Umbilical cord (tissue), 2 donors: ENCODE measurements around the gene GPR146. TPM values are rescaled to one million over a fixed set of nuclear protein-coding genes. Genes with fewer than 3 reads are reported as not detected.

Experiments
- DNase-seq: peaks from one replicate; pipeline ENCODE4 v3.0.0-alpha.2; 2015; ENCODE audit warnings: low spot score
- total RNA-seq: library from RNA; depleted of rRNA; stranded (reverse); fragments of >200 nt; gene quantifications from one replicate; pipeline ENCODE4 v1.2.3, GENCODE V29; 2014; ENCODE audit warnings: low replicate concordance; ENCODE audit not compliant: insufficient read depth

GPR146 gene
- total RNA-seq, 1 donor from 2014 or later = 14.9 TPM

DNA sequence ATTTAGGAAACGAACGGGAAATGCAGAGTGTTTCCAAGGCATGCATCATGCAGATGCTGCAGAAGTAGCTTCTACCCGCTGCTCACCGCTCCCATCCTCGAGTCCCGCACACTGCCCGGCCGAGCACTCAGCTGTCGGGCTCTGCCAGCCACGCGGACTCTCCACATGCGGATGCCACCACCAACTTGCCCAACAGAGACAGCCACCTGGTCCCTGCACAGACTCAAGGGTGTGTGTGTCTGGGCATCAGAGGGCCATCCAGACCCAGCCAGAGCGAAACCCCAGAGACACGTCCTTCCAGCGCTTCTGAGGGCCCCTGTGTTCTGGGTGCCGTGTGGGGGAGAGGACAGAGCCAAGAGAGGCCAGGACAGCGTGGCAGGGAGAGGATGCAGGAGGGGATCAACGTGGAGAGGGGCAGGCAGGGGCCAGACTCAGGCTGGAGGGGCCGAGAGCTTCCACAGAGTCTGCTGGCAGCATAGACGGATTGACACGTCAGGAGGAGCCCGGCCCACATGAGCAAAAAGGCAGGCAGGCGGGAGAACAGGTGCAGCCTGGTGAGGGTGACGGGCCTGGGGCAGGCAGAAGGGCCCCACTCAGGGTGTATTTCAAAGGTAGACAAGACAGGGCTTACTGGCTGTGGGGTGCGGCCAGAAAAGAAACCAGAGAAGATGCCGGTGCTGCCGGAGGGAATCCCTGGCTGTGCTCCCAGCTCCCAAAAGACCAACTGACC is 61.9 kb downstream of the GPR146 start:
- no peak for DNase-seq

DNA sequence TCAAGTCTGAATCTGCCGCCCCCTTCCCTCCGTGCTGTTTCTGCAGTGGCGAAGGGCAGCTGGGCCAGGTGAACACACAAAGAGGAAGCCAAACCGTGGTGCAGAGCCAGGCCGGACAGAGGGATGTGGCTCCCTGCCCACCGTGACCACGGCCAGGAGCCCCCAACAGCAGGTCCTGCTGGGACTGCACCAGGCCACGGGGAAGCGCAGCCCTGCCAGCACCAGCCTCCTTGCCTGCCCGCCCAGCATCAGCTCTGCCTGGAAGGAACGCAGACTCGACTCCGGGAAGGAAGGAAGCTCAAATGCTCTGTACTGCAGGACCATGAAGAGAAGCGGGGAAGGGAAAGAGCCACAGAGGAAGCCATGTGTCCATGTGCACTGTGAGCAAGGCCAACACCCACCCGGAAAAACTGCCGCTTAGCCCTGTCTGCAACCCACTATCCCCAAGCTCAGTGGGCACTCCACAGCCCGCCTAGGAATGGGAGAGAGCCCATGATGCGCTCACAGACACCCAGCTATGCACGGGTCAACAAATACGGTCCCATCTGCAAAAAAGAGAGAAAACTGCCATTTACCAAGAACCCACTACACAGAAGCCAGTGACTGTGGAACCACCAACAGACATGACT is 62.6 kb downstream of the GPR146 start:
- no peak for DNase-seq

DNA sequence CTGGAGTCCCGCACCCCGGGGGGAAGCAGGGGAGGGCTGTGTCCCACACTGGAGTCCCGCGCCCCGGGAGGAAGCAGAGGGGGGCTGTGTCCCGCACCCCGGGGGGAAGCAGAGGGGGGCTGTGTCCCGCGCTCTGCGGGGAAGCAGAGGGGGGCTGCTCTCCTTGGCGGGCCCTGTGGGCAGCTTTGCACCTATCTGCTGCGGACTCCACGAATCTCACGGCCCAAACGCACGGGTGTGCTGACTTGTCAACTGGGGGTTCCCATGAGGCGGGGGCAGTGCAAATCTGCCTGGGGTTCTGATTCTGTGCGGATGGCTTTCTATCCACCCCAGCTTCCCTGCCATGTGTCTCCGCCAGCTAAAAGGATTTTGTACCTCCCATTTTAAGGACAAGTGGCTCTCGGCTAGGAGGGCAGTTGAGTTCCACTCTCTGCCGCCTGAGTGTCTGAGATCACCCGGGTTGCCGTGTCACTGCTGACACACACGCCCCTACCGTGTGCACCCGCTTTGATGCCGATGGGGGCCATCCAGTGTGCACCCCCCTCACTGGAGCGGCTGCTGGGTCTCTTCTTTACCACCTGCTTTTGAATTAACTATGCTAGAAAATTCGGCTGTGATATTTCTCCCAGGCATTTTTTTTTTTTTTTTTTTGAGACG is 64.0 kb downstream of the GPR146 start:
- DNase-seq = no peak

Other genes with a start within 250 kb of the GPR146 start
- gene SUN1, start 212.1 kb upstream of the GPR146 start, total RNA-seq = 164 TPM
- gene GET4, start 168.0 kb upstream of the GPR146 start, total RNA-seq = 16.1 TPM
- gene ADAP1, start 89.9 kb upstream of the GPR146 start, total RNA-seq = 13.5 TPM
- gene COX19, start 69.0 kb upstream of the GPR146 start, total RNA-seq = 5.3 TPM
- 39.2 TPM for gene CYP2W1, start 61.4 kb upstream of the GPR146 start, total RNA-seq
- 16.6 TPM for gene GPER1, start 43.6 kb downstream of the GPR146 start, total RNA-seq
- gene ZFAND2A, start 115.7 kb downstream of the GPR146 start, total RNA-seq = 20.5 TPM
- not detected for gene UNCX, start 188.3 kb downstream of the GPR146 start, total RNA-seq